ENCODE data around the gene SAMD3. TPM values are rescaled to one million over a fixed set of nuclear protein-coding genes. Genes with fewer than 3 reads are reported as not detected.

The SAMD3 gene
- total RNA-seq, 1 experiment from 2014 or later, result 0.39 TPM

DNA sequence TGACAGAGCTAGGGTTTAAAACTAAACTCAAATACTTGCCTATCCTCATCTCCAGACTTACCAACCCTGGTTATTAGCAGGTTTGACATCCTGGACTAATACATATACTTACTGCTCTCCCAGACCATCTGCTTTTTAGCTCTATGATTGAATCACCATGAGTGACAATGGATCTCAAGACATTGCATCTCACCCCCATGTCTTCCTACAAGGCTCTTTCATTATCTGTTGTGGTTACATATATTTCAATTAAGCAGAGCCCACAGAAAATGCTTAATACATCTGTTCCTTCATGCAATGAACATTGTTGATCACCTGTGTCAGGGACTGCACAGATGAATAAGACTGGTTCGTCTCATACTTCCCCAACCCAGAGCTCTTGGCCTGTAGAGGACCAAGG is 19.4 kb downstream of the SAMD3 start:
- peak overlapping the region; percentile 11 for H3K18ac ChIP-seq (ENCODE audit: insufficient read length, low read depth, low read length)
- no CpG with 5 or more reads among the region's 1 CpG for WGBS (ENCODE audit: extremely low coverage, insufficient read length, low lambda C conversion rate)
- H4K5ac ChIP-seq (ENCODE audit: insufficient read length, low read depth, low read length), result no peak overlapping the region

More for the DNA sequence above, 19.4 kb downstream of the SAMD3 start:
- no peak overlapping the region for H2BK120ac ChIP-seq (ENCODE audit: low read depth, low read length, poor library complexity, severe bottlenecking)
- H2AK5ac ChIP-seq (ENCODE audit: insufficient read length, low read length), result no peak overlapping the region
- no peak overlapping the region for H3K4me3 Mint-ChIP-seq
- H3K36me3 Mint-ChIP-seq (ENCODE audit: insufficient read depth in 1 of 3, low read depth in 3 of 3), result peaks cover 6 to 27% (median 23%) of the 10 kb centered on the region in 3 experiments
- H3K4me1 ChIP-seq (ENCODE audit: insufficient read depth, low read length), result peaks cover 14% of the 10 kb centered on the region
- no peak overlapping the region for H2BK12ac ChIP-seq (ENCODE audit: insufficient read length, low read depth, low read length)
- H3T11ph ChIP-seq (ENCODE audit: low read length), result no peak overlapping the region
- DNase-seq, result no peak
- no peak overlapping the region for H3K4ac ChIP-seq (ENCODE audit: low read depth, low read length)
- no peaks in the 10 kb centered on the region for H3K79me1 ChIP-seq (ENCODE audit: insufficient read depth, low read depth, low read length, poor library complexity, severe bottlenecking)
- no peaks in the 10 kb centered on the region for H3K23me2 ChIP-seq (ENCODE audit: insufficient read length, low read depth, low read length, poor library complexity, severe bottlenecking)
- TF ChIP-seq, protein P1, sequence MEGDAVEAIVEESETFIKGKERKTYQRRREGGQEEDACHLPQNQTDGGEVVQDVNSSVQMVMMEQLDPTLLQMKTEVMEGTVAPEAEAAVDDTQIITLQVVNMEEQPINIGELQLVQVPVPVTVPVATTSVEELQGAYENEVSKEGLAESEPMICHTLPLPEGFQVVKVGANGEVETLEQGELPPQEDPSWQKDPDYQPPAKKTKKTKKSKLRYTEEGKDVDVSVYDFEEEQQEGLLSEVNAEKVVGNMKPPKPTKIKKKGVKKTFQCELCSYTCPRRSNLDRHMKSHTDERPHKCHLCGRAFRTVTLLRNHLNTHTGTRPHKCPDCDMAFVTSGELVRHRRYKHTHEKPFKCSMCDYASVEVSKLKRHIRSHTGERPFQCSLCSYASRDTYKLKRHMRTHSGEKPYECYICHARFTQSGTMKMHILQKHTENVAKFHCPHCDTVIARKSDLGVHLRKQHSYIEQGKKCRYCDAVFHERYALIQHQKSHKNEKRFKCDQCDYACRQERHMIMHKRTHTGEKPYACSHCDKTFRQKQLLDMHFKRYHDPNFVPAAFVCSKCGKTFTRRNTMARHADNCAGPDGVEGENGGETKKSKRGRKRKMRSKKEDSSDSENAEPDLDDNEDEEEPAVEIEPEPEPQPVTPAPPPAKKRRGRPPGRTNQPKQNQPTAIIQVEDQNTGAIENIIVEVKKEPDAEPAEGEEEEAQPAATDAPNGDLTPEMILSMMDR (conservative IDR thresholded peaks at IDR 0.05), result no peak
- peaks cover 29 to 31% of the 10 kb centered on the region in 2 experiments for H3K4me1 Mint-ChIP-seq
- no peaks in the 10 kb centered on the region for H3K27me3 ChIP-seq (ENCODE audit: insufficient read depth, low read length)
- H3K27ac ChIP-seq (ENCODE audit: insufficient read length, low read depth, low read length), result no peak overlapping the region
- no peak overlapping the region for H3K14ac ChIP-seq (ENCODE audit: insufficient read depth, low read length)
- H3K56ac ChIP-seq (ENCODE audit: insufficient read length, low read depth, low read length), result no peak overlapping the region
- H2BK15ac ChIP-seq (ENCODE audit: low read depth, low read length), result no peak overlapping the region
- H3K27ac Mint-ChIP-seq, result no peak overlapping the region; a peak in 1 of 7 replicates
- H3K79me2 ChIP-seq (ENCODE audit: insufficient read depth, low read length), result no peaks in the 10 kb centered on the region
- no peak overlapping the region for H4K91ac ChIP-seq (ENCODE audit: insufficient read length, low read depth, low read length)
- no peak overlapping the region for H3K4me2 ChIP-seq (ENCODE audit: insufficient read depth, insufficient read length, low read length)
- peaks cover 5% of the 10 kb centered on the region for H3K9me3 ChIP-seq (ENCODE audit: control insufficient read depth, low read depth, low read length)
- no peak overlapping the region for H4K8ac ChIP-seq (replicated peaks; ENCODE audit: insufficient read length, low read depth, low read length)
- H2BK5ac ChIP-seq (ENCODE audit: insufficient read length, low read length), result no peak overlapping the region
- H3K9me3 Mint-ChIP-seq, result peaks cover 8 to 17% of the 10 kb centered on the region in 2 experiments
- H3K23ac ChIP-seq (ENCODE audit: insufficient read length, low read depth, low read length), result no peak overlapping the region
- H2AFZ ChIP-seq (ENCODE audit: low read length), result no peak overlapping the region
- no peak overlapping the region for H2BK20ac ChIP-seq (ENCODE audit: low read depth, low read length, poor library complexity, severe bottlenecking)
- no peaks in the 10 kb centered on the region for H3K27me3 Mint-ChIP-seq (ENCODE audit: low read depth)
- no peaks in the 10 kb centered on the region for H4K20me1 ChIP-seq (ENCODE audit: control insufficient read depth, insufficient read depth, insufficient read length)
- H3K9ac ChIP-seq (ENCODE audit: extremely low read depth, insufficient read length, low read length), result no peak overlapping the region
